GM10847 (cell line): ENCODE measurements around the gene CNOT2.

Experiments used
- POLR2A ChIP-seq: IDR thresholded peaks from 2 replicates; pipeline ENCODE4 v1.6.1; 2011; ENCODE audit not compliant: insufficient read length; ENCODE audit errors: extremely low read depth

The CNOT2 gene

GRCh38 chr12:70327541-70327940, 84.3 kb downstream of the CNOT2 start:
- TF ChIP-seq POLR2A: no peak

DNA sequence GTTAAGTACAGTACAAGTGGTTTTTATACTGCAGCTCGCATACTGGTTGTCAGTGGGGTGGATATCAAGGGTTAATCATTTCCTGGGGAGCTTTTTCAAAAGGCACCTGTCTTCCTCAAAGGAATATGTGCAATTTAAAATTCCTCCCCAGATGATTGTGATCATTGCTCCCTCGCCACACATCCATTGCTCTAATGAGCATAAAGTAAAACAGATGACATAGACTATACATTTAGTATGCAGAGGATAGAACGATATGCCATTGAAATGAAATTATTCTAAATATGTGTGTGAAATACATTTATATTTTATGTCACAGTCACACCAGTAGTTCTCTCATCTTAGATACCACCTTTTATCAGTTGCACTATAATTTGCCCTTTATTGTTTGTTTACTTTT, 86.5 kb downstream of the CNOT2 start:
- no peak for TF ChIP-seq POLR2A

DNA sequence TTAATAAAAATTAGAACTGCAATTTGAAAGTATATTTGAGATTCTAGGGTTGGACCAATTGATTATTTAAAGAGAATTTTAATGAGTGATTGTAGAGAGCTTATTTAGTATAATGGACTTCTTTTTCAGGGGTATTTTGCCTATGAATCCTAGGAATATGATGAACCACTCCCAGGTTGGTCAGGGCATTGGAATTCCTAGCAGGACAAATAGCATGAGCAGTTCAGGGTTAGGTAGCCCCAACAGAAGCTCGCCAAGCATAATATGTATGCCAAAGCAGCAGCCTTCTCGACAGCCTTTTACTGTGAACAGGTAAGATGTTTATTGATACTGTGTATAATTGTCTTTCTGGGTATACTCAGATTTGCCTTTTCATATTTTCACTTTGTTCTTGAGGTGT, 86.9 kb downstream of the CNOT2 start:
- TF ChIP-seq POLR2A: no peak

DNA sequence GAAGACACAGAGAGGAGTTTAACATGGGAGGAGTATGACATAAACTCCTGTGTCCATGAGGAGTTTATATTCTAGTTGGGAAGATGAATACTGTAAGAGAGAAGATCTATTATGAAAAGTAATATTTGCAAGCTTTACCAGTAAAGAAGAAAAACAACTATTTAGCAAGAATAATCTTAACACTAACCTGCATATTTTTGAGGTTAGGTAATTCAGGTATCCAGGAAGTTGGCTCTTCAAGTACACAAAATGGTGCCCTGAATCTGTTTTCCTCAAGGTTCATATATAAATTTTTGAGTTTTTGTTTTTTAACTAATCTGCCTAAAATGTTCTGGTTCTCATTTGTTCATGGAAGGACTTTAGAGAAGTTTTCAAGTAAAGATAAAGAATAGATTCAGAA, 89.0 kb downstream of the CNOT2 start:
- no peak for TF ChIP-seq POLR2A

GRCh38 chr12:70334742-70335141, 91.5 kb downstream of the CNOT2 start:
- TF ChIP-seq POLR2A: no peak

- TF ChIP-seq POLR2A: no peak
These were observed 95.3 kb downstream of the CNOT2 start for GRCh38 chr12:70338531-70338930.

- no peak for TF ChIP-seq POLR2A
These were observed 107.8 kb downstream of the CNOT2 start for GRCh38 chr12:70351076-70351475.

DNA sequence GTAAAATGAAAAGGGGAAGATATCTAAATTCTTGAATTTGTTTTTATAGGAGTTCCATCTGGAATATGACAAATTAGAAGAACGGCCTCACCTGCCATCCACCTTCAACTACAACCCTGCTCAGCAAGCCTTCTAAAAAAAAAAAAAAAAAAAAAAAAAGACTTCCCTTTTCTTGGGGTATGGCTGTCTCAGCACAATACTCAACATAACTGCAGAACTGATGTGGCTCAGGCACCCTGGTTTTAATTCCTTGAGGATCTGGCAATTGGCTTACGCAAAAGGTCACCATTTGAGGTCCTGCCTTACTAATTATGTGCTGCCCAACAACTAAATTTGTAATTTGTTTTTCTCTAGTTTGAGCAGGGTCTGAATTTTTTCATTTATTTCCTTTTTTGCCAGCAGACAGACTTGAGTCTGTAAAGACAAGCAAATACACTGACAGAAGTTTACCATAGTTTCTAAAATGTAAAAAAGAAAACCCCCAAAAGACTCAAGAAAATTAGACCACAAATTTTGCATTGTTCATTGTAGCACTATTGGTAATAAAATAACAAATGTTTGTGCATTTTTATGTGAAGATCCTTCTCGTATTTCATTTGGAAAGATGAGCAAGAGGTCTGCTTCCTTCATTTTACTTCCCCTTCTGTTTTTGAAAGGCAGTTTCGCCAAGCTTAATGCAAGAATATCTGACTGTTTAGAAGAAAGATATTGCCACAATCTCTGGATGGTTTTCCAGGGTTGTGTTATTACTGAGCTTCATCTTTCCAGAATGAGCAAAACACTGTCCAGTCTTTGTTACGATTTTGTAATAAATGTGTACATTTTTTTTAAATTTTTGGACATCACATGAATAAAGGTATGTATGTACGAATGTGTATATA, 110.8 kb downstream of the CNOT2 start:
- TF ChIP-seq POLR2A: no peak

DNA sequence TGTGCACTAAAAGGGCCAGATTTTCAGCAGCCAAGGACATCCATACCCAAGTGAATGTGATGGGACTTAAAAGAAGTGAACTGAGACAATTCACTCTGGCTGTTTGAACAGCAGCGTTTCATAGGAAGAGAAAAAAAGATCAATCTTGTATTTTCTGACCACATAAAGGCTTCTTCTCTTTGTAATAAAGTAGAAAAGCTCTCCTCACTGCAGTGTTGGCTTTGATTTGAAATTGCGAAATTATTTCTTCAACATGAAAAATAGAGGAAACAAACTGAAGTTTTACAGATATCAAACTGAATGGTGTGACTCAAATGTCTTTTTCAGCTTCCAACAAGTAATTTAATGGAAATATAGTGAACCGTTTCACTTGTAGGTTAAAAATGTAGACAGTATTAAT, 111.6 kb downstream of the CNOT2 start:
- no peak for TF ChIP-seq POLR2A

DNA sequence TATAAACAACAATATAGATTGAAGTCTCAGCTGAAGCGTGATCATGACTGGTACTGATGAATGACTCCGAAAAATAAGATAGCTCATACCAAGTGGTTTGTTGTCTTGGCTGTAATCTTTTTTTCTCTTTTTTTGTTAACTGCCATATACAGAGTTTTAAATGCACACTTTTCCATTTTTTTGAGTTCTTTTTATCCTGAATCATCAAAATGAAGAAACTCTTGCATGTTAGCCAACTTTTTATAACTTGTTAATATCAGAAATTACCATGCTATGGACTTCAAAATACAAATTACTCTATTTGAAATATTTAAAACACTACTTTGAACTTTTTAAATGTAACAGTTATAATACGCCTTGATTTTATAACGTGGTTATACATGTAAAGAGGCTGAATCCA, 112.7 kb downstream of the CNOT2 start:
- TF ChIP-seq POLR2A: no peak

DNA sequence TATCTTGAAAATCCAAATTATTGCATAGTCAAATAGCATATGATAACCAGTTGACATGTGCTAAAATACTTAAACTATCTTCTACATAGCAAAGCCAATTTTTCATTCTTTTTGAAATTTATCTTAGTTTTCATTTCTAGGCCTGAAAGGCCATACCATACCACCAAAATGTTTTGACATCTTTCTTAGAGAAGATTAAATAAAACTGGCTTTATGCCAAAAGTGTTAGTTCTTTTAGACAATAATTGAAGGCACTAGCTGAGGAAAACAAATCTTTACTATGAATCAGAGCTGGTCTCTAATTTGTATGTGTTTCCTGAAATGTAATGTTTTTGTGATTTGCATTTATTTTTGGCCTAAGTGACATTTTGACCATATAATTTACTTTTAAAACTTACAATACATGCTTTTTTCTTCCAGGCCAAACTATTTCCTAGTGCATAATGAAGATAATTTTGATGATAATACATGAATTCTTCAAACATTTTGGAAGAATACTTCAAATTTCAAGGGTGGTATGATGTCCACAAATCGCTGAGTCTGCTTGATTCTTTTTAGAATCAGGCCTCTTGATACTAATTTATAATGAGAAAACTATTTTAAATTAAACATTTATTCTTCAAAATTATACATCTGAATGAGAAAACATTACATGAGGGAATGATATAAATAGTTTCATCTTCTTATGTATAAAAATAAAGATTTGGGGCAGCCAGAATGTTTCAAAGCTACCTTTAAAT, 116.4 kb downstream of the CNOT2 start:
- TF ChIP-seq POLR2A: no peak

DNA sequence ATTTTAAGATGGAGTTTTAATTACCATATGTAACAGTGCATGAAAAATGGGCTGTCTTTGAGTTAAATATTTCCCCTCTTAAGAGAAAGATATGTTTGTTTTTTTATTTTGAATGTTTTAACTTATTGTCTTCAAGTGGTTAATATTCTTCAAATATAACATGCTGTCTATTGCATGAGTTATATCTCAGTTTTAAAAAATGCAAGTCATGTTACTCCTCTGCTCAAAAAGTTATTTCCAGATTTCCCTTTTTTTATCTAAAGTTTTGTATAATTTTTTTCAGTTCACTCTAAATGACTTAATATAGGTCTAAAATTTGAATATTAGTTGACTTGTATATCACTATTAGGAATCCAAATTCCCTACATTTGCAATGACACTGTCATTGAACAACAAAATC, 117.0 kb downstream of the CNOT2 start:
- no peak for TF ChIP-seq POLR2A

- TF ChIP-seq POLR2A: no peak
These were observed 121.6 kb downstream of the CNOT2 start for GRCh38 chr12:70364695-70365397.

- no peak for TF ChIP-seq POLR2A
These were observed 122.1 kb downstream of the CNOT2 start for GRCh38 chr12:70365398-70365647.

GRCh38 chr12:70365648-70366518, 122.7 kb downstream of the CNOT2 start, which contains the start of gene KCNMB4:
TSS of gene KCNMB4 (plus strand) at chr12:70366290. CDS start at chr12:70366735, 445 bp downstream.
- peak; percentile 13 for TF ChIP-seq POLR2A
